Measurements from ENCODE around the gene LRIG3. TPM values are rescaled to one million over a fixed set of nuclear protein-coding genes. Genes with fewer than 3 reads are reported as not detected.
"Not testable (repeated sequence)": the region's sequence is repeated elsewhere in the genome, so short reads cannot be mapped to it uniquely, and the experiment has no call there.

LRIG3 gene
- total RNA-seq, 2 donors from 2014 or later, result not detected

DNA sequence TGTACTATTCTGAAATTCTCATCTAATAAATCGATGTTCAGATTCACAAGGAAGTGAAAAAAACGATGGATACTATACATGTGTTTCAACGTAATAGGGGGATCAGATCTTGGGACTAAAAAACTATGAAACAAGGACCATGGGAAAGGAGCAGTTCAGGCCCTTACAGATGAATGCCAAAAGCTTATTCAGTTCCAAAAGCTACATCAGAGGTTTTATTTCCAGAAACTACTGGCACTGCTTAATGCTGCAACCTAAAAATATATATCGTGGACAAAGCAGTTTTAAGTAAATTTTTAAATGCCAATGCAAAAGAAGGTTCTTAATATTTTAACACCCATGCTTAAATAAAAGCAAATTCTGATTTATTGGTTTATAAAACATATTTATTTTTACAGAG lies 38.5 kb downstream of the LRIG3 start:
- peaks cover 3% of the 10 kb centered on the region for H3K9me3 Mint-ChIP-seq

DNA sequence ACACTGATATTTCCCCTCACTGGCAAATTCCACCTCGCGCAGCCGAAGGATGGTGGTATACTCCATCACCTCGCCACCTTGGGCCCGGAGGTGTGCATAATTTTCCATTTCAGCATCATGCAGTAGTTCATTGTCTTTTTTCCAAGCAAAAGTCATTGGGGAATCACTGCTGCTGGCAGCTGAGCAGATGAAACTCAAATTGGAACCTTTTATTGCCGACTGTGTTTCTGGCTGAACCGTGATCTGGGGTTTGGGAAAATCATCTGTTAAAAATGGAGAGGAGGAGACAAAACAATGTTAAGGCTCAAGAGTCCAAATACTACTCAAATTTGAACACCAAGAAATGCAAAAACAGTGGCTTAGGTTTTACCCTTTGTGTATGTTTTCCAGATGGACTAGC lies 39.7 kb downstream of the LRIG3 start:
- no peak for ATAC-seq
- DNase-seq (ENCODE audit: low spot score), result no peak

More for the DNA sequence above, 38.5 kb downstream of the LRIG3 start:
- DNase-seq (ENCODE audit: low spot score) (no peak), ATAC-seq (no peak)
- no peak overlapping the region for H3K4me3 Mint-ChIP-seq
- H3K27ac Mint-ChIP-seq, result no peak overlapping the region
- H3K4me1 Mint-ChIP-seq (ENCODE audit: low read depth in 2 of 2), result no peaks in the 10 kb centered on the region
- no peaks in the 10 kb centered on the region for H3K27me3 Mint-ChIP-seq
- no peaks in the 10 kb centered on the region for H3K36me3 Mint-ChIP-seq

DNA sequence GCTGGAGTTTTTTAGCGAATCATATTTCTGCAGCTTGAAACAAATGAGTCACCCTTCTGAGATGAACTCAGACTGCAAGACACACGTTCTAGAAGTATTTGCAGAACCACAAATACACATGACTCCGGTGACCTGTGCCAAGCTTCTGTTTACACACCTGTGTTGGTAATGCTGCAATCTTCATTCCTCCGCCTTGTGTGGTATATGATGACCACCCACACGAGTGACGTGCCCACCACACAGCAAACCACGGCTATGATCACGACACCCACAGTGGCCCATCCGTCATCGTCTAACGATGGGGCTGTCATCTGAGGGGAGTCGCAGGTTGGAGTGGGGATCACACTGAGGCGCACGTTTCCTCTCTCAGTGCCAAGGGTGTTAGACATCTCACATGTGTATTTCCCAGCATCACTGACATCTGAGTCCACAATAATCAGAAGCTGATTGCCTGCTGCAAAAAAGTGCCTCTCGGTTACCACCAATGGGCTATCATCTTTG lies 43.0 kb downstream of the LRIG3 start:
- no peaks in the 10 kb centered on the region for H3K27me3 Mint-ChIP-seq
- H3K4me3 Mint-ChIP-seq, result no peak overlapping the region
- no peak for DNase-seq (ENCODE audit: low spot score)
- no peaks in the 10 kb centered on the region for H3K36me3 Mint-ChIP-seq
- peaks cover 7% of the 10 kb centered on the region for H3K9me3 Mint-ChIP-seq
- ATAC-seq, result no peak
- no peaks in the 10 kb centered on the region for H3K4me1 Mint-ChIP-seq (ENCODE audit: low read depth in 2 of 2)
- H3K27ac Mint-ChIP-seq, result no peak overlapping the region

More for the DNA sequence above, 39.7 kb downstream of the LRIG3 start:
- no peaks in the 10 kb centered on the region for H3K27me3 Mint-ChIP-seq
- H3K9me3 Mint-ChIP-seq, result peaks cover 3% of the 10 kb centered on the region
- no peak overlapping the region for H3K4me3 Mint-ChIP-seq
- no peaks in the 10 kb centered on the region for H3K36me3 Mint-ChIP-seq
- no peaks in the 10 kb centered on the region for H3K4me1 Mint-ChIP-seq (ENCODE audit: low read depth in 2 of 2)
- no peak overlapping the region for H3K27ac Mint-ChIP-seq

DNA sequence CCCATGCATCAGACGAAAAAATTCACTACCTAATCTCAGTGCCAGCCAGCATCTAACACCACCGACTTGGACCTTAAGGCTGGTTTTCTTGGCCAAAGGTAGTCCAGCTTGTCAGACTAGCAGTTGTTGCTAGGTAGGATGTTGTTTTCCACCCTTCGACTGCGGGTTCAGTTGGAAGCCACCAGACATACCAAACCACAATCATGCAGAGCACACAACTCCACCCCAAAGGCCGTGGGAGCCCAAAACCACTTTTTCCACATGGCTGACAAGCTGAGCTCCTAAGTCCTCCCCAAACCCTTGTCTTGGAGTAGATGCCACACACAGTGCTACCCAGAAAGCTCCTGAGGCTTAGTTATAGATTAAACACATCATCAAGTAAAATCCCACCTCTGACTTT lies 46.8 kb downstream of the LRIG3 start:
- H3K36me3 Mint-ChIP-seq, result no peaks in the 10 kb centered on the region
- H3K27ac Mint-ChIP-seq, result no peak overlapping the region

DNA sequence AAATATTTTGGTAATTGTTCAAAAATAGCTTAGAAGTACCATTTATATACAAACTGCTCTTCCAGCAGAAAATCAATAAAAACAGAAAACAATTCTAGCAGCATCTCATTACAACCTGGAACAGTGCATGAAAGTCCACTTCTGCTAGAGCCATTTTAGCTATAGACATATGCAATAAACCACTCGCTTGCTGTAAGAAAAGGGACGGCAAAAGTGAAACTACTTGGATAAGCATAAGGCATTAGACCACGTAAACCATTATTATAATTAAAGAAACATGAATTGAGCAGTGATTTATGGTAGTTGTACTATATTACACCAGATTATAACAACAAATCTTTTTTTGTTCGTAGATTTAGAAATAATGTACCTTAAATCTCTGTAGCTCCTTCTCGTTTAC lies 48.7 kb downstream of the LRIG3 start:
- Mint-ChIP-seq H3K36me3 (no peaks in the 10 kb centered on the region), H3K4me1 (ENCODE audit: low read depth in 2 of 2) (no peaks in the 10 kb centered on the region), H3K27ac (no peak overlapping the region), H3K9me3 (peaks cover 14% of the 10 kb centered on the region), H3K27me3 (no peaks in the 10 kb centered on the region), H3K4me3 (no peak overlapping the region)
- no peak for DNase-seq (ENCODE audit: low spot score)
- ATAC-seq, result no peak

More for the DNA sequence above, 46.8 kb downstream of the LRIG3 start:
- H3K4me3 Mint-ChIP-seq, result no peak overlapping the region
- H3K9me3 Mint-ChIP-seq, result peaks cover 4% of the 10 kb centered on the region
- H3K4me1 Mint-ChIP-seq (ENCODE audit: low read depth in 2 of 2), result no peaks in the 10 kb centered on the region
- DNase-seq (ENCODE audit: low spot score) (no peak), ATAC-seq (no peak)
- no peaks in the 10 kb centered on the region for H3K27me3 Mint-ChIP-seq

DNA sequence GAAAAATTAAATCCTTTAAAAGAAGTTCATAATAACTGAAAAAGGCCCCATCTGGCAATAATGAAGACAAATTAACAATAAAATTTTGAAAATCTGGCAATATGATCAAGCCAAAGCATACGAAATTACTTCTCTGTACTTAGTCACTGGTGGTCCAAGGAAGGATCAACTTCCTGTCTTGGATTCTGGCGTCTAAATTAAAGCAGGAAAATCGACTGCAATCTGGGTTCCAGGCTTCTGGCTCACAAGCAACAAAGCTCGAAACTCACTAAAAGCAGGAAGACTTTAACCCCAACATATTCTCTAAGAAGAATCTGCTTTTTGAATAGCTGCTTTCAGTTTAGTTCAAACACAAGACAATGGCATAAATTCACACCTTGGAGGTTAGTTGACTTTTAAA lies 49.7 kb downstream of the LRIG3 start:
- Mint-ChIP-seq H3K27ac (no peak overlapping the region), H3K27me3 (no peaks in the 10 kb centered on the region), H3K4me1 (ENCODE audit: low read depth in 2 of 2) (no peaks in the 10 kb centered on the region)

DNA sequence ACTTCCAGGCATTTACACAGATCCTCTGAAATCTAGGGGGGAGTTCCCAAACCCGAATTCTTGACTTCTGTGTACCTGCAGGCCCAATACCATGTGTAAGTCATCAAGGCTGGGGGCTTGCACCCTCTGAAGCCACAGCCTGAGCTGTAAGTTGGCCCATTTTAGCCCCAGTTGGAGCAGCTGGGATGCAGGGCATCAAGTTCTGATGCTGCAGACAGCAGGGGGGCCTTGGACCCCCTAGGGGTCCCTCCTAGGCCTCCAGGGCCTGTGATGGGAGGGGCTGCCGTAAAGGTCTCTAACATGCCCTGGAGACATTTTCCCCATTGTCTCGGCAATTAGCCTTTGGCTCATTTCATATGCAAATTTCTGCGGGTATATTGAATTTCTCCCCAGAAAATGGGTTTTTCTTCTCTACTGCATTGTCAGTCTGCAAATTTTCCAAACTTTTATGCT lies 59.5 kb downstream of the LRIG3 start:
- H3K27ac Mint-ChIP-seq, result no peak overlapping the region
- DNase-seq (ENCODE audit: low spot score), result no peak
- no peaks in the 10 kb centered on the region for H3K27me3 Mint-ChIP-seq
- no peaks in the 10 kb centered on the region for H3K4me1 Mint-ChIP-seq (ENCODE audit: low read depth in 2 of 2)
- peaks cover 7% of the 10 kb centered on the region for H3K9me3 Mint-ChIP-seq
- H3K4me3 Mint-ChIP-seq, result no peak overlapping the region
- H3K36me3 Mint-ChIP-seq, result no peaks in the 10 kb centered on the region
- no peak for ATAC-seq

More for the DNA sequence above, 49.7 kb downstream of the LRIG3 start:
- Mint-ChIP-seq H3K9me3 (peaks cover 14% of the 10 kb centered on the region), H3K36me3 (no peaks in the 10 kb centered on the region), H3K4me3 (no peak overlapping the region)
- DNase-seq (ENCODE audit: low spot score) (no peak), ATAC-seq (no peak)

DNA sequence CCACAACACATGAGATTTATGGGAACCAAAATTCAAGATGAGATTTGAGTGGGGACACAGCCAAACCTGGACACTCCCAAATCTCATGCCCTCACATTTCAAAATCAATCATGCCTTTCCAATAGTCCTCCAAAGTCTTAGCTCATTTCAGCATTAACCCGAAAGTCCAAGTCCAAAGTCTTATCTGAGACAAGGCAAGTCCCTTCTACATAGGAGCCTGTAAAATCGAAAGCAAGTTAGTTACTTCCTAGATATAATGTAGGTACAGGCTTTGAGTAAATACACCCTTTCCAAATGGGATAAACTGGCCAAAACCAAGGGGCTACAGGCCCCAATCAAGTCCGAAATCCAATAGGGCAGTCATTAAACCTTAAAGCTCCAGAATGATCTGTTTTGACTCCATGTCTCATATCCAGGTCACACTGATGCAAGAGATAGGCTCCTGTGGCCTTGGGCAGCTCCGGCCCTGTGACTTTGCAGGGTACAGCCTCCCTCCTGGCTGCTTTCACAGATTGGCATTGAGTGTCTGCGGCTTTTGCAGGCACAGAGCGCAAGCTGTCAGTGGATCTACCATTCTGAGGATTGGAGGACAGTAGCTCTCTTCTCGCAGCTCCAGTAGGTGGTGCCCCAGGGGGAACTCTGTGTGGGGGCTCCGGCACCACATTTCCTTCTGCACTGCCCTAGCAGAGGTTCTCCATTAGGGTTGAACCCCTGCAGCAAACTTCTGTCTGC lies 60.1 kb downstream of the LRIG3 start:
- H3K36me3 Mint-ChIP-seq, result no peaks in the 10 kb centered on the region

DNA sequence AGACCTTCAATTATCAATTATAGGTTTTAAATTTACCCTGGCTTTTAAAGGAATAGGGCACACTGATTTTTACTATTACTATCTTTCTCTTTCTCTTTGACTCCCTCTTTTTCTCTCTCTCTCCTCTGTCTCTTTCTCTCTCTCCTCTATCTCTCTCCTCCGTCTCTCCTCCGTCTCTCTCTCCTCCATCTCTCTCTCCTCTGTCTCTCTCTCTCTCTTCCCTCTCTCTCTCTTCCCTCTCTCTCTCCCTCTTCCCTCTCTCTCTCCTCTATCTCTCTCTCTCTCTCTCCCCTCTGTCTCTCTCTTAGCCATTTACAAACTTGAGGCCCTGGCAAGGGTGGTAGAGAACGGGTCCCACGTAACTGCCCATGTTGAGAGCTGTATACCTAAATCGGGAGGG lies 62.3 kb downstream of the LRIG3 start:
- Mint-ChIP-seq H3K27me3 (no peaks in the 10 kb centered on the region), H3K9me3 (peaks cover 7% of the 10 kb centered on the region), H3K4me3 (no peak overlapping the region), H3K36me3 (no peaks in the 10 kb centered on the region), H3K4me1 (ENCODE audit: low read depth in 2 of 2) (no peaks in the 10 kb centered on the region), H3K27ac (no peak overlapping the region)
- DNase-seq (ENCODE audit: low spot score), result no peak
- ATAC-seq, result no peak

More for the DNA sequence above, 60.1 kb downstream of the LRIG3 start:
- H3K4me3 Mint-ChIP-seq, result no peak overlapping the region
- no peak overlapping the region for H3K27ac Mint-ChIP-seq
- no peaks in the 10 kb centered on the region for H3K4me1 Mint-ChIP-seq (ENCODE audit: low read depth in 2 of 2)
- peaks cover 7% of the 10 kb centered on the region for H3K9me3 Mint-ChIP-seq
- H3K27me3 Mint-ChIP-seq, result no peaks in the 10 kb centered on the region
- DNase-seq (ENCODE audit: low spot score) (no peak), ATAC-seq (no peak)

DNA sequence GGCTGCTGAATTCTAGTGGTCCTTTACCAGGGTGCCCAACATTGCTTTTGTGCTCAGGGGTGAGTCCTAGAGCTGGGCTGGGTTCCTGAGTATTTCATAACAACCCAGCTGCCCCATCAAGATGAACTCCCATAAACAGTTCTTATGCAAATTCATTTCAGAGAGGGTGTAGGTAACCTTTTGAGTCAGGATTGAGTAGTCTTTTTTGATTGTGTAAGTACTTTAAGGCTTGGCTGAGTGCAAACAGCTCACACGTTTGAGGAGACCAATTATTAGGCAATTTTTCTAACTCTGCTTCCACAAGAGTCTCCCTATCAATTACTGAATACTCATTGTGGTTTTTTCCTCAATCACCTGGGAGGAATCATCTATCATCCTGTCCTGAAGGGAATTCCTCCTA lies 63.1 kb downstream of the LRIG3 start:
- DNase-seq (ENCODE audit: low spot score); H3K27me3 Mint-ChIP-seq; H3K27ac Mint-ChIP-seq; H3K36me3 Mint-ChIP-seq; H3K4me1 Mint-ChIP-seq (ENCODE audit: low read depth in 2 of 2); H3K9me3 Mint-ChIP-seq; ATAC-seq; H3K4me3 Mint-ChIP-seq: not testable (repeated sequence)

DNA sequence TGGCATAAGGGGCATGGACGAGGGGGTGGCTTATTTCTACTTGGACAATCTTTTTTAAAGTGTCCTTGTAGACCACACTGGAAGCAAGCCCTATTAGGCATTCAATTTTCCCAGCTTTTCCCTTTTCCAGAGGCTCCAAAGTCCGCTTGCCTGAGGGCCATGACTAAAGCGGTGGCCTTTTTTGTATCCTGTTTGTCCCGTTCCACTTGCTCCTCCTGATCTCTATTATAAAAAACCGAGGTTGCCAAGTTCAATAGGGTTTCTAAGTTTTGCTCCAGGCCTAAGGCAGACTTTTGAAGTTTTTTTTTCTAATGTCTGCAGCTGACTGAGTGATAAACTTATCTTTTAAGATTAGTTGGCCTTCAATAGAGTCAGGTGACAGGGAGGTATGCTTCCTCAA lies 64.7 kb downstream of the LRIG3 start:
- H3K4me1 Mint-ChIP-seq (ENCODE audit: low read depth in 2 of 2); H3K27me3 Mint-ChIP-seq; H3K4me3 Mint-ChIP-seq; H3K27ac Mint-ChIP-seq; H3K36me3 Mint-ChIP-seq; ATAC-seq; DNase-seq (ENCODE audit: low spot score): not testable (repeated sequence)
- peaks cover 11% of the 10 kb centered on the region for H3K9me3 Mint-ChIP-seq

DNA sequence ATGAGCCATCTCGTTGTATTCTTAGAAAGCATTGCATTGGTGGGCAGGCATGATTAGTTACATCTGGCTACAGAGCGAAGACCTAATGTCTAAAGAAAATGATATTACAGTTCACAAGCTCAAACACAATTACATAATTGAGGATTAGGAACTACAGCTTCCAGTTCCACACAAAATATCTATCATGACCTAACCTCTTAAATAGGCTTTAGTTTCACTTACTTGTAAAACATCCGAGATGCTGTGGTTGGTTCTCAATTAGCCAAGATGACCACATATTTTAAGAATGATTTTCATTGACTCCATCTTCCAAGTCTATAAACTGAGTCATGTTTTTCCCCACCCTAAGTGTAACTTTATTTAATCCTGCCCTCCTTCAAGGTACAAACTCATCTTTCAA lies 69.5 kb downstream of the LRIG3 start:
- no peak for DNase-seq (ENCODE audit: low spot score)
- peaks cover 7% of the 10 kb centered on the region for H3K9me3 Mint-ChIP-seq

DNA sequence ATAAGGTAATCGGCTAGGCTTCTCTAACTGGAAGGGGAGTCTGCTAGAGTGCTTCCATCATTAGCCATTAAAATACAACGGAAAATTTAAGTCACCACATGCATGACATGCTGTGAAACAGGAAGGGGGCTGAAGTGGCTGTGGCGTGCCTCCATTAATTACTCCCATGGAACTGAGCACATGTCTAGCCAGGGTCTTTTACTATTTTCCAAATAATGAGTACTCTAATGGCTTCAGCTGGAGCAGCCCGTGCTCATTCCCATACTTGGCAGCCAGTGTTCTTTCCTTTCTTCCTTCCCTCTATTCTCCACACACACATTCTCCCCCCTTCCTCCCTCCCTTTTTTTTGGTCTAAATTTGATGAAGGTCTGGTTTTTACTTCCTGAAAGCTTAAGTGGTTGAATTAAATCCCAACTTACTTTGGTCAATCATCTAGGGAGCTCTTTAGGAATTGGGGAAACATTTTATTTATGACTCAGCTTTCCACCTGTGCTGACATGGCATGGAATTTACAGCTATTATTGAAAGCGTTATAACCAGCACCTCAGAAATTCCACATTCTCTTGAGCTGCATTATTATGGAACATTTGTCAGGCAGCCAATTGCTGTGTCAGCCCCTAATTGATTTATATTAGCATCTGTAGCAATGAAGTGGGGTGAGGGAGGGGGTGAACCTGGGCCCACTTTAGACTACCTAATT lies 72.3 kb downstream of the LRIG3 start:
- no peak overlapping the region for H3K27ac Mint-ChIP-seq
- ATAC-seq (no peak), DNase-seq (ENCODE audit: low spot score) (no peak)
- H3K36me3 Mint-ChIP-seq, result no peaks in the 10 kb centered on the region
- H3K4me3 Mint-ChIP-seq, result no peak overlapping the region
- no peaks in the 10 kb centered on the region for H3K4me1 Mint-ChIP-seq (ENCODE audit: low read depth in 2 of 2)
- H3K9me3 Mint-ChIP-seq, result peaks cover 7% of the 10 kb centered on the region
- no peaks in the 10 kb centered on the region for H3K27me3 Mint-ChIP-seq

More for the DNA sequence above, 69.5 kb downstream of the LRIG3 start:
- ATAC-seq, result no peak
- Mint-ChIP-seq H3K36me3 (no peaks in the 10 kb centered on the region), H3K27ac (no peak overlapping the region), H3K27me3 (no peaks in the 10 kb centered on the region), H3K4me3 (no peak overlapping the region), H3K4me1 (ENCODE audit: low read depth in 2 of 2) (no peaks in the 10 kb centered on the region)

DNA sequence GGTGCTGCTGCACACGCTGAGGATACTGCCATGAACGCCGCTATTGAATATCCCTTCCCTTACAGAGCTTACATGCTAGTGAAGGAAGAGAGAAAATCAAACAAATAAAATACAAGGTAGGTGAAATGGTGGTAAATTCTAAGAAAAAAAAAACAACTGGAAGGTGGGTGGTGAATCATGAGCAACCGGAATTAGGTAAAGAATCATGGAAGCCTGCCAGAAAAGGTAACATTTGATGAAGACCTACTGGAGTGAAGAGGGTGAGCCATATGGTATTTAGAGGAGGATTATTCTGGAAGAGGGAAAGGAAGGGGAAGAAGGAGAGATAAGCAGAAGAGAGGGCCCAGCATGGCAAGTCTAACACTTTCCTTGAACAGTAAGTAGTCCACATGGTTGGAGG lies 76.1 kb downstream of the LRIG3 start:
- ATAC-seq, result no peak
- H3K4me1 Mint-ChIP-seq (ENCODE audit: low read depth in 2 of 2), result no peaks in the 10 kb centered on the region
- H3K36me3 Mint-ChIP-seq, result peaks cover 2% of the 10 kb centered on the region
- peaks cover 9% of the 10 kb centered on the region for H3K9me3 Mint-ChIP-seq
- no peak overlapping the region for H3K4me3 Mint-ChIP-seq
- no peak overlapping the region for H3K27ac Mint-ChIP-seq
- DNase-seq (ENCODE audit: low spot score), result no peak
- H3K27me3 Mint-ChIP-seq, result no peaks in the 10 kb centered on the region
